ENCODE results near the gene CARMIL1.
"Not testable (repeated sequence)": the region's sequence is repeated elsewhere in the genome, so short reads cannot be mapped to it uniquely, and the experiment has no call there.

- TF ChIP-seq POLR2AphosphoS5 (IDR thresholded peaks at IDR 0.05; ENCODE audit: insufficient read depth in 1 of 2, low read depth in 1 of 2); CTCF (IDR thresholded peaks at IDR 0.05); POLR2A (IDR thresholded peaks at IDR 0.05): not testable (repeated sequence)
These were observed 306.9 kb downstream of the CARMIL1 start for GRCh38 chr6:25586119-25586518.
